DND-41 (cell line): ENCODE data around the gene RGS7.

Experiments used
- EZH2 ChIP-seq: IDR thresholded peaks from 3 replicates; pipeline ENCODE4 v1.6.1; 2012; ENCODE audit warnings: borderline replicate concordance, low read depth, mild to moderate bottlenecking, moderate library complexity, low read length, inconsistent platforms; ENCODE audit not compliant: severe bottlenecking
- TF ChIP-seq, protein P1 (sequence below): IDR thresholded peaks from 2 replicates; pipeline ENCODE4 v1.5.1; 2012; ENCODE audit warnings: borderline replicate concordance, low read length, moderate library complexity, mild to moderate bottlenecking; ENCODE audit not compliant: poor library complexity, severe bottlenecking; ENCODE audit errors: extremely low read depth

DNA sequence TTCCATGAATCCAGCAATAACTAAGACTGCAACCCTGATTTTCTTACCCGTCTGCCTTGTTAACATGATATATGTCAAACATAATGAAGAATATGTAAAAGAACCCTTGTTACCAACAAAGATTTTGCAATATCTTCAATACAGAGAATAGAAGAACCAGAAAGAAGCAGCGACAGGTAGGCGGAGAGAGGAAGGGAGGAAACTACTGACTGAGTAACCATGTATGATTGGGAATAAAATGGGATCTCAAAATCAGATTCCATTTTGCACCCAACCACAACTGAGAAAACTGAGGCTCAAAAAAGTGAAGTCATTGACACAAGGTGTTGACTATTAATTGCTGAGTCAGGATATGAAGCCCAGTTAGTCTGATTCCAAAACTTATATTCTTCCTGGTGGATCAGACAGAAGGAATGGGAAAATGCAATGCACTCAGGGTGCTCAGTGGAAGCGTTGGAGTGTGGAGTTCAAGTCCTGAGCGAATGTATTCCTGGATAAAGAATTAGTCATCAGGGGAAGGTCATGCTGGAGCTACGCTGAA is 451.7 kb downstream of the RGS7 start:
- TF ChIP-seq, protein P1, sequence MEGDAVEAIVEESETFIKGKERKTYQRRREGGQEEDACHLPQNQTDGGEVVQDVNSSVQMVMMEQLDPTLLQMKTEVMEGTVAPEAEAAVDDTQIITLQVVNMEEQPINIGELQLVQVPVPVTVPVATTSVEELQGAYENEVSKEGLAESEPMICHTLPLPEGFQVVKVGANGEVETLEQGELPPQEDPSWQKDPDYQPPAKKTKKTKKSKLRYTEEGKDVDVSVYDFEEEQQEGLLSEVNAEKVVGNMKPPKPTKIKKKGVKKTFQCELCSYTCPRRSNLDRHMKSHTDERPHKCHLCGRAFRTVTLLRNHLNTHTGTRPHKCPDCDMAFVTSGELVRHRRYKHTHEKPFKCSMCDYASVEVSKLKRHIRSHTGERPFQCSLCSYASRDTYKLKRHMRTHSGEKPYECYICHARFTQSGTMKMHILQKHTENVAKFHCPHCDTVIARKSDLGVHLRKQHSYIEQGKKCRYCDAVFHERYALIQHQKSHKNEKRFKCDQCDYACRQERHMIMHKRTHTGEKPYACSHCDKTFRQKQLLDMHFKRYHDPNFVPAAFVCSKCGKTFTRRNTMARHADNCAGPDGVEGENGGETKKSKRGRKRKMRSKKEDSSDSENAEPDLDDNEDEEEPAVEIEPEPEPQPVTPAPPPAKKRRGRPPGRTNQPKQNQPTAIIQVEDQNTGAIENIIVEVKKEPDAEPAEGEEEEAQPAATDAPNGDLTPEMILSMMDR: no peak
- no peak for TF ChIP-seq EZH2
